GM12878 (cell line): ENCODE measurements around the gene TAF1L. TPM values are rescaled to one million over a fixed set of nuclear protein-coding genes. Genes with fewer than 3 reads are reported as not detected.

Source experiments
- ATAC-seq: fragments of 200-7000 bp; cut with Tn5 transposase; 3 replicates; pipeline ENCODE4 v1.9.1; 2020; ENCODE audit warnings: mild to moderate bottlenecking, moderate library complexity
- BruUV-seq: library from RNA; stranded (reverse); fragments of 400-500 nt; replicated peaks from 2 replicates; lab custom pipeline; 2021; lab: Mats Ljungman, UMichigan
- CTCF ChIA-PET: fragments of 300-600 bp; sonication (Branson Sonifier 250); formaldehyde crosslinking; extraction: SDS; loops from one replicate; lab custom pipeline; 2021; ENCODE audit warnings: inconsistent platforms; lab: Yijun Ruan, JAX
- POLR2A ChIA-PET: fragments of 350-600 bp; formaldehyde crosslinking; extraction: SDS; loops from one replicate; lab custom pipeline; 2021; ENCODE audit warnings: inconsistent platforms; lab: Charles Lee
- RAD21 ChIA-PET: fragments of 300-600 bp; sonication (Branson Sonifier 250); formaldehyde crosslinking; loops from one replicate; lab custom pipeline; 2023; ENCODE audit warnings: antibody characterized with exemption; ENCODE audit not compliant: unreplicated experiment; lab: Charles Lee
- SMC1A ChIA-PET: fragments of 300-600 bp; sonication (Branson Sonifier 250); formaldehyde crosslinking; loops from one replicate; lab custom pipeline; 2023; ENCODE audit not compliant: unreplicated experiment, uncharacterized antibody; lab: Charles Lee
- DNase-seq: peaks from one replicate; pipeline ENCODE4 v3.0.0-alpha.2; 2011; ENCODE audit warnings: low read depth, low spot score
- FAIRE-seq: peaks from 3 replicates; lab custom pipeline; 2011; peaks lifted over from hg19 to GRCh38; lab: Jason Lieb, UNC
- H2AFZ ChIP-seq: 2 replicates; pipeline ENCODE4 v1.6.0; 2011; ENCODE audit warnings: low read depth, low read length, control low read depth; ENCODE audit not compliant: control insufficient read depth
- H3K27ac ChIP-seq: 2 replicates; pipeline ENCODE4 v1.5.1; 2011; ENCODE audit warnings: control low read depth; ENCODE audit not compliant: control insufficient read depth, insufficient read depth
- H3K27me3 ChIP-seq, 2 experiments: replicated peaks in 1 of 2; 2 replicates each; pipeline versions ENCODE4 v1.6.0 to v1.6.1; 2011; ENCODE audit warnings: low read length in 1 of 2; ENCODE audit not compliant: control insufficient read depth in 2 of 2, insufficient read depth in 2 of 2
- H3K36me3 ChIP-seq, 2 experiments: 2 replicates each; pipeline ENCODE4 v1.5.1; 2011; ENCODE audit warnings: low read length in 1 of 2; ENCODE audit not compliant: control insufficient read depth in 2 of 2, insufficient read depth in 2 of 2
- H3K4me1 ChIP-seq: 2 replicates; pipeline ENCODE4 v1.6.1; 2011; ENCODE audit warnings: mild to moderate bottlenecking, low read length, moderate library complexity, mixed read lengths; ENCODE audit not compliant: control insufficient read depth, insufficient read depth
- H3K4me2 ChIP-seq: 2 replicates; pipeline ENCODE4 v1.6.0; 2011; ENCODE audit warnings: control low read depth; ENCODE audit not compliant: control insufficient read depth, insufficient read depth
- H3K4me3 ChIP-seq: fragments of 200-600 bp; sonication (generic); 2 replicates; pipeline ENCODE4 v1.5.1; 2016
- H3K79me2 ChIP-seq: 2 replicates; pipeline ENCODE4 v1.6.0; 2011; ENCODE audit warnings: low read length; ENCODE audit not compliant: control insufficient read depth, insufficient read depth
- H3K9ac ChIP-seq: 2 replicates; pipeline ENCODE4 v1.8.0; 2011; ENCODE audit warnings: low read length, control low read depth, mixed read lengths; ENCODE audit not compliant: control insufficient read depth, insufficient read depth
- H3K9me3 ChIP-seq: replicated peaks from 3 replicates; pipeline ENCODE4 v1.5.1; 2011; ENCODE audit warnings: mild to moderate bottlenecking, low read length; ENCODE audit not compliant: control insufficient read depth, insufficient read depth
- H4K20me1 ChIP-seq: 2 replicates; pipeline ENCODE4 v1.6.0; 2011; ENCODE audit not compliant: control insufficient read depth, insufficient read depth
- BCL11A ChIP-seq: IDR thresholded peaks from 2 replicates; pipeline ENCODE4 v1.6.1; 2011; ENCODE audit warnings: low read depth, low read length
- KAT2A ChIP-seq: conservative IDR thresholded peaks from 2 replicates; pipeline ENCODE4 v1.6.1; 2011; ENCODE audit warnings: low read depth, low read length; ENCODE audit not compliant: control insufficient read depth
- MYC ChIP-seq: IDR thresholded peaks from 2 replicates; pipeline ENCODE4 v1.6.1; 2011; ENCODE audit warnings: mild to moderate bottlenecking, low read length, moderate library complexity, inconsistent platforms; ENCODE audit not compliant: insufficient read depth, insufficient replicate concordance, insufficient read length, severe bottlenecking
- NRF1 ChIP-seq: conservative IDR thresholded peaks from 2 replicates; pipeline ENCODE4 v1.6.1; 2011; ENCODE audit warnings: mild to moderate bottlenecking, low read depth, low read length, improper control_type of control experiment
- PAX8 ChIP-seq: fragments of 450-650 bp; IDR thresholded peaks from 2 replicates; pipeline ENCODE4 v1.6.1; 2017; ENCODE audit warnings: mild to moderate bottlenecking, moderate library complexity
- PML ChIP-seq: IDR thresholded peaks from 2 replicates; pipeline ENCODE4 v1.6.1; 2012; ENCODE audit warnings: low read length, inconsistent platforms
- ZSCAN29 ChIP-seq: fragments of 450-650 bp; IDR thresholded peaks from 2 replicates; pipeline ENCODE4 v1.6.1; 2017; ENCODE audit warnings: mild to moderate bottlenecking, moderate library complexity
- WGBS: methylation state at CpG from one replicate; pipeline ENCODE4 v1.1.6; 2016; ENCODE audit warnings: low lambda C conversion rate; ENCODE audit not compliant: insufficient replicate concordance, insufficient coverage; ENCODE audit errors: missing lambda C conversion rate; 5-methylcytosine and 5-hydroxymethylcytosine counted together
- in situ Hi-C: fragments of 300-500 bp; cut with MboI; formaldehyde crosslinking; loops from 9 replicates; pipeline ENCODE4 v1.14.3; 2018; ENCODE audit warnings: mixed read lengths
- intact Hi-C: fragments of 100-400 bp; cut with micrococcal nuclease; formaldehyde crosslinking; loops from one replicate; pipeline ENCODE4 v1.14.2; 2022; ENCODE audit not compliant: unreplicated experiment
- polyA plus RNA-seq, 11 experiments: library from polyadenylated mRNA; depleted of rRNA in 4 of 11; unstranded in 6 of 11; stranded (reverse) in 5 of 11; fragments of >200 nt; fragmentation: Nextera tagmentation in 4 of 11; fragmentation: Illumina TruSeq in 1 of 11; extraction: Ambion mirVana in 4 of 11; extraction: Trizol in 1 of 11; gene quantifications; 1 replicate in 1 of 11; 2 replicates in 10 of 11; pipeline versions ENCODE4 v1.2.1 to v1.2.3, GENCODE V29; 2011 to 2016; ENCODE audit warnings: inconsistent platforms in 2 of 11, missing spikeins in 2 of 11, low read depth in 1 of 11
- total RNA-seq, 4 experiments: library from RNA; depleted of rRNA in 3 of 4; stranded (reverse); fragments of >200 nt in 3 of 4; fragmentation: Illumina TruSeq in 1 of 4; extraction: Trizol in 1 of 4; gene quantifications; 2 replicates each; pipeline versions ENCODE4 v1.2.1 to v1.2.3, GENCODE V29; 2013 to 2021
- TF ChIP-seq, protein P1 (sequence below): IDR thresholded peaks from 2 replicates; pipeline ENCODE4 v1.6.1; 2011; ENCODE audit warnings: low read depth, mild to moderate bottlenecking, low read length, moderate library complexity, borderline replicate concordance; ENCODE audit errors: extremely low read depth
- TF ChIP-seq, protein P2 (sequence below): fragments of 450-650 bp; IDR thresholded peaks from 2 replicates; pipeline ENCODE4 v1.6.1; 2018; ENCODE audit warnings: borderline replicate concordance, mild to moderate bottlenecking; ENCODE audit not compliant: partially characterized antibody
- TF ChIP-seq, protein P3 (sequence below): fragments of 150-350 bp; IDR thresholded peaks from 2 replicates; pipeline ENCODE4 v1.6.1; 2016; ENCODE audit warnings: low read depth, low read length

TAF1L gene
- total and polyA plus RNA-seq, 10 of the 15 experiments (the other 5 are each of a cell fraction or from before 2014, with no cell fraction given), result under 0.01 to 0.03 (median 0.01) TPM; not detected in 6

DNA sequence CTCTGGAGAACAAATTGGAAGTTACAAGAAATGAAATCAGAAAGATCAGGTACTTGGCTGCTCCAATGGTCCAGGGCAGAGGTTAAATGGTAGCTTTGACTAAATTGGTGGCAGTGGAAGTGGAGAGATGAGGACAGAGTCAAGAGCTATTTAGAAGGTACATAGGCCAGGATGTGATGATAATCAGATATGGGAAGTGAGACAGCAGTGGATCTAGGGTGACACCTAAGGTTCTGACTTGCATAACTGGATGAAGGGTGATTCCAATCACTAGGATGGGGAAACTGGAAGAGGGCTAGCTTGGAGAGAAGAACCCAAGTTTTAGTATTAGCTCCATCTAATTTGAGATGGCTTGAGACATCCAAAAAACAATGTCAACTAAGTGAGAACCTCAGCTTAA is 38.5 kb downstream of the TAF1L start:
- H3K4me3 ChIP-seq, result no peak overlapping the region
- no peak for DNase-seq
- H3K27me3 ChIP-seq, result no peaks in the 10 kb centered on the region
- no peaks in the 10 kb centered on the region for H4K20me1 ChIP-seq
- no peaks in the 10 kb centered on the region for H3K4me1 ChIP-seq
- FAIRE-seq, result no peak
- no peak overlapping the region for H3K9ac ChIP-seq
- H3K36me3 ChIP-seq, result no peaks in the 10 kb centered on the region
- no peaks in the 10 kb centered on the region for H3K9me3 ChIP-seq
- H3K79me2 ChIP-seq, result no peaks in the 10 kb centered on the region
- POLR2A ChIA-PET, result no interaction called here
- no peak overlapping the region for H3K4me2 ChIP-seq
- no TSS peak for BruUV-seq
- intact Hi-C loops (no loop called here), in situ Hi-C loops (no loop called here)
- no peak for ATAC-seq
- no peak overlapping the region for H3K27ac ChIP-seq
- SMC1A ChIA-PET, result no interaction called here
- TF ChIP-seq PML (no peak), BCL11A (no peak)
- TF ChIP-seq, protein P1, sequence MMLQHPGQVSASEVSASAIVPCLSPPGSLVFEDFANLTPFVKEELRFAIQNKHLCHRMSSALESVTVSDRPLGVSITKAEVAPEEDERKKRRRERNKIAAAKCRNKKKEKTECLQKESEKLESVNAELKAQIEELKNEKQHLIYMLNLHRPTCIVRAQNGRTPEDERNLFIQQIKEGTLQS, result no peak
- TF ChIP-seq, all 136 proteins: peak for 0
- H2AFZ ChIP-seq, result no peak overlapping the region
- ChIA-PET RAD21 (no interaction called here), CTCF (interaction anchor here (1.0 to 1.1 kb wide), 2 partner anchors 9 to 218 kb away, joined by 4 read pairs; no protein-coding TSS in a partner anchor)

DNA sequence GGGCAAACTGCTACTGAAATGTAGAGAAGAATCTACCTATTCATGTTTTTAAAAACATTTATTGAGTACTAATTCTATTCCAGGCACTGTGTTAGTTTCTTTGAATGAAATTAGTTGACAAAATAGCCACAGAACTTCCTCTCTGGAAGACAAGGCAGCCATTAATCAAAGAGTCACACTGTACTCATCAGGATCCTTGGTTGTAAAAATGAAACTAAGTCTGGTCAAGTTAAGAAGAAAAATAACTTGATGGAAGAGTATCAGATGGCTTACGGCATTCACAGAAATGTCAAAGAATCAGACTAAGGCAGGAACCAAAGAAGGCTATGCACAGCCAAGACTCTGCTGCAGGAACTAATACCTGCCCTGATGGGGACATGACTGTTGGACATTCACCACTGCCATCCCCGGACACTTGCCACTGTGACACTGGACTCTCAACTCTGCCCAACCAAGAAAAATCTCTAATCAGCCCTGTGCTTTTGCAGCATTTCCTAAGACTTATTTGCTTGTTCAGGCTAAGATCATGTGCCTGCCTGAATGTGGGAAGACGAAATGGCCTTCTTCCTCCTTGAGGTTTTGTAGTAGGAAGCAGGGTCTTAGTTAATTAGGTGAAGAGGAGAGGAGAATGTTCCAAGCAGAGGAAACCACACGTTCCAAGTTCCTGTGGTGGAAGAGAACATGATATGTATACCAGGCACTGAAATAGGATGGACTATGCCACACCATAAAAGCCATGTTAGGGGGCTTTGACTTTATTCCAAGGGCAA is 39.2 kb downstream of the TAF1L start:
- in situ Hi-C loops (no loop called here), intact Hi-C loops (no loop called here)
- Histone ChIP-seq H3K9me3 (no peaks in the 10 kb centered on the region), H2AFZ (no peak overlapping the region), H3K4me3 (no peak overlapping the region), H3K4me1 (no peaks in the 10 kb centered on the region), H3K27ac (no peak overlapping the region), H3K36me3 (no peaks in the 10 kb centered on the region), H3K4me2 (no peak overlapping the region), H3K79me2 (no peaks in the 10 kb centered on the region), H3K27me3 (no peaks in the 10 kb centered on the region), H4K20me1 (no peaks in the 10 kb centered on the region), H3K9ac (no peak overlapping the region)
- CTCF ChIA-PET, result interaction anchor here (1.0 to 1.1 kb wide), 2 partner anchors 10 to 217 kb away, joined by 4 read pairs; no protein-coding TSS in a partner anchor
- 26% methylated on average over 4 of the region's 4 CpGs for WGBS
- SMC1A ChIA-PET, result no interaction called here
- FAIRE-seq (peak; percentile 18), DNase-seq (no peak), ATAC-seq (no peak)
- POLR2A ChIA-PET, result no interaction called here
- RAD21 ChIA-PET, result no interaction called here
- BruUV-seq, result no TSS peak
- TF ChIP-seq ZSCAN29, result no peak
- TF ChIP-seq NRF1, result no peak
- no peak for TF ChIP-seq PAX8
- TF ChIP-seq, protein P2, sequence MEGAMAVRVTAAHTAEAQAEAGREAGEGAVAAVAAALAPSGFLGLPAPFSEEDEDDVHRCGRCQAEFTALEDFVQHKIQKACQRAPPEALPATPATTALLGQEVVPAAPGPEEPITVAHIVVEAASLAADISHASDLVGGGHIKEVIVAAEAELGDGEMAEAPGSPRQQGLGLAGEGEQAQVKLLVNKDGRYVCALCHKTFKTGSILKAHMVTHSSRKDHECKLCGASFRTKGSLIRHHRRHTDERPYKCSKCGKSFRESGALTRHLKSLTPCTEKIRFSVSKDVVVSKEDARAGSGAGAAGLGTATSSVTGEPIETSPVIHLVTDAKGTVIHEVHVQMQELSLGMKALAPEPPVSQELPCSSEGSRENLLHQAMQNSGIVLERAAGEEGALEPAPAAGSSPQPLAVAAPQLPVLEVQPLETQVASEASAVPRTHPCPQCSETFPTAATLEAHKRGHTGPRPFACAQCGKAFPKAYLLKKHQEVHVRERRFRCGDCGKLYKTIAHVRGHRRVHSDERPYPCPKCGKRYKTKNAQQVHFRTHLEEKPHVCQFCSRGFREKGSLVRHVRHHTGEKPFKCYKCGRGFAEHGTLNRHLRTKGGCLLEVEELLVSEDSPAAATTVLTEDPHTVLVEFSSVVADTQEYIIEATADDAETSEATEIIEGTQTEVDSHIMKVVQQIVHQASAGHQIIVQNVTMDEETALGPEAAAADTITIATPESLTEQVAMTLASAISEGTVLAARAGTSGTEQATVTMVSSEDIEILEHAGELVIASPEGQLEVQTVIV, result no peak
- TF ChIP-seq, protein P3, sequence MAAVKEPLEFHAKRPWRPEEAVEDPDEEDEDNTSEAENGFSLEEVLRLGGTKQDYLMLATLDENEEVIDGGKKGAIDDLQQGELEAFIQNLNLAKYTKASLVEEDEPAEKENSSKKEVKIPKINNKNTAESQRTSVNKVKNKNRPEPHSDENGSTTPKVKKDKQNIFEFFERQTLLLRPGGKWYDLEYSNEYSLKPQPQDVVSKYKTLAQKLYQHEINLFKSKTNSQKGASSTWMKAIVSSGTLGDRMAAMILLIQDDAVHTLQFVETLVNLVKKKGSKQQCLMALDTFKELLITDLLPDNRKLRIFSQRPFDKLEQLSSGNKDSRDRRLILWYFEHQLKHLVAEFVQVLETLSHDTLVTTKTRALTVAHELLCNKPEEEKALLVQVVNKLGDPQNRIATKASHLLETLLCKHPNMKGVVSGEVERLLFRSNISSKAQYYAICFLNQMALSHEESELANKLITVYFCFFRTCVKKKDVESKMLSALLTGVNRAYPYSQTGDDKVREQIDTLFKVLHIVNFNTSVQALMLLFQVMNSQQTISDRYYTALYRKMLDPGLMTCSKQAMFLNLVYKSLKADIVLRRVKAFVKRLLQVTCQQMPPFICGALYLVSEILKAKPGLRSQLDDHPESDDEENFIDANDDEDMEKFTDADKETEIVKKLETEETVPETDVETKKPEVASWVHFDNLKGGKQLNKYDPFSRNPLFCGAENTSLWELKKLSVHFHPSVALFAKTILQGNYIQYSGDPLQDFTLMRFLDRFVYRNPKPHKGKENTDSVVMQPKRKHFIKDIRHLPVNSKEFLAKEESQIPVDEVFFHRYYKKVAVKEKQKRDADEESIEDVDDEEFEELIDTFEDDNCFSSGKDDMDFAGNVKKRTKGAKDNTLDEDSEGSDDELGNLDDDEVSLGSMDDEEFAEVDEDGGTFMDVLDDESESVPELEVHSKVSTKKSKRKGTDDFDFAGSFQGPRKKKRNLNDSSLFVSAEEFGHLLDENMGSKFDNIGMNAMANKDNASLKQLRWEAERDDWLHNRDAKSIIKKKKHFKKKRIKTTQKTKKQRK, result no peak
- TF ChIP-seq MYC, result no peak
- TF ChIP-seq KAT2A, result no peak
